OCI-LY7 (cell line): ENCODE data around the gene PPL. TPM values are rescaled to one million over a fixed set of nuclear protein-coding genes. Genes with fewer than 3 reads are reported as not detected.

Experiments used
- BruUV-seq: library from RNA; stranded (reverse); fragments of 400-500 nt; replicated peaks from 2 replicates; lab custom pipeline; 2021; lab: Mats Ljungman, UMichigan
- CTCF ChIA-PET: fragments of 300-600 bp; sonication (Branson Sonifier 250); formaldehyde crosslinking; loops from one replicate; lab custom pipeline; 2022; ENCODE audit warnings: antibody characterized with exemption; ENCODE audit not compliant: unreplicated experiment; lab: Charles Lee
- POLR2A ChIA-PET: fragments of 300-600 bp; sonication (Branson Sonifier 250); formaldehyde crosslinking; loops from one replicate; lab custom pipeline; 2022; ENCODE audit warnings: antibody characterized with exemption; lab: Charles Lee
- DNase-seq: peaks from one replicate; pipeline ENCODE4 v3.0.0-alpha.2; 2015; ENCODE audit warnings: low spot score
- H2AFZ ChIP-seq: fragments of 200-600 bp; sonication (generic), shearing (Covaris generic); 2 replicates; pipeline ENCODE4 v1.6.1; 2014; ENCODE audit warnings: mild to moderate bottlenecking, antibody characterized with exemption, low read length, moderate library complexity
- H3K27ac ChIP-seq: fragments of 200-600 bp; sonication (generic); 2 replicates; pipeline ENCODE4 v1.5.1; 2014; ENCODE audit warnings: mixed run types, low read depth, mild to moderate bottlenecking, moderate library complexity, low read length, inconsistent platforms; ENCODE audit not compliant: poor library complexity, severe bottlenecking
- H3K36me3 ChIP-seq: fragments of 200-600 bp; sonication (generic); 2 replicates; pipeline ENCODE4 v1.6.1; 2014; ENCODE audit warnings: mild to moderate bottlenecking, antibody characterized with exemption, low read length, moderate library complexity, mixed read lengths; ENCODE audit not compliant: insufficient read depth
- H3K4me1 ChIP-seq: fragments of 200-600 bp; sonication (generic); 2 replicates; pipeline ENCODE4 v1.5.1; 2014; ENCODE audit warnings: mild to moderate bottlenecking, low read length; ENCODE audit not compliant: insufficient read depth, poor library complexity, severe bottlenecking
- H3K4me2 ChIP-seq: fragments of 200-600 bp; sonication (generic); 2 replicates; pipeline ENCODE4 v1.6.1; 2014; ENCODE audit warnings: mild to moderate bottlenecking, low read length
- H3K4me3 ChIP-seq: fragments of 200-600 bp; sonication (generic); 2 replicates; pipeline ENCODE4 v1.5.1; 2014; ENCODE audit warnings: mild to moderate bottlenecking, low read depth, low read length; ENCODE audit not compliant: poor library complexity, severe bottlenecking
- H3K79me2 ChIP-seq: fragments of 200-600 bp; sonication (generic); 2 replicates; pipeline ENCODE4 v1.6.1; 2016; ENCODE audit warnings: low read depth, mild to moderate bottlenecking, low read length, moderate library complexity, mixed read lengths; ENCODE audit not compliant: insufficient read depth
- H3K9me2 ChIP-seq: fragments of 200-600 bp; sonication (generic); 2 replicates; pipeline ENCODE4 v1.6.1; 2016; ENCODE audit warnings: mild to moderate bottlenecking, low read length, mixed read lengths; ENCODE audit not compliant: insufficient read depth
- H3K9me3 ChIP-seq: fragments of 200-600 bp; sonication (generic); 2 replicates; pipeline ENCODE4 v1.6.1; 2014; ENCODE audit warnings: mild to moderate bottlenecking, mixed run types, low read length, mixed read lengths
- H4K20me1 ChIP-seq: fragments of 200-600 bp; sonication (generic); 2 replicates; pipeline ENCODE4 v1.6.1; 2014; ENCODE audit warnings: mild to moderate bottlenecking, antibody characterized with exemption, low read length, moderate library complexity, mixed read lengths; ENCODE audit not compliant: insufficient read depth
- EZH2phosphoT487 ChIP-seq: fragments of 200-600 bp; sonication (generic); IDR thresholded peaks from 2 replicates; pipeline ENCODE4 v1.6.1; 2018; ENCODE audit warnings: low read depth, borderline replicate concordance, mild to moderate bottlenecking, mixed run types, antibody characterized with exemption, low read length, moderate library complexity, mixed read lengths
- intact Hi-C: fragments of 100-400 bp; cut with micrococcal nuclease; formaldehyde crosslinking; loops from one replicate; pipeline ENCODE4 v1.10.0; 2022; ENCODE audit not compliant: unreplicated experiment
- total RNA-seq, 2 experiments: library from RNA; depleted of rRNA in 1 of 2; stranded (reverse); fragments of >200 nt in 1 of 2; shearing (Covaris generic) in 1 of 2; gene quantifications; 2 replicates each; pipeline ENCODE4 v1.2.3, GENCODE V29; 2014 to 2022
- TF ChIP-seq, protein P1 (sequence below): fragments of 200-600 bp; sonication (generic); conservative IDR thresholded peaks from 2 replicates; pipeline ENCODE4 v1.5.1; 2014; ENCODE audit warnings: mild to moderate bottlenecking, antibody characterized with exemption, low read length, moderate library complexity, mixed read lengths

Gene PPL
- total RNA-seq, 2 experiments from 2014 or later = not detected

GRCh38 chr16:4886151-4886550 is 50.8 kb downstream of the PPL start:
- no peak overlapping the region for H3K4me3 ChIP-seq
- no peak overlapping the region for H3K4me2 ChIP-seq
- H3K79me2 ChIP-seq = no peaks in the 10 kb centered on the region
- no peaks in the 10 kb centered on the region for H3K9me3 ChIP-seq
- TF ChIP-seq, protein P1, sequence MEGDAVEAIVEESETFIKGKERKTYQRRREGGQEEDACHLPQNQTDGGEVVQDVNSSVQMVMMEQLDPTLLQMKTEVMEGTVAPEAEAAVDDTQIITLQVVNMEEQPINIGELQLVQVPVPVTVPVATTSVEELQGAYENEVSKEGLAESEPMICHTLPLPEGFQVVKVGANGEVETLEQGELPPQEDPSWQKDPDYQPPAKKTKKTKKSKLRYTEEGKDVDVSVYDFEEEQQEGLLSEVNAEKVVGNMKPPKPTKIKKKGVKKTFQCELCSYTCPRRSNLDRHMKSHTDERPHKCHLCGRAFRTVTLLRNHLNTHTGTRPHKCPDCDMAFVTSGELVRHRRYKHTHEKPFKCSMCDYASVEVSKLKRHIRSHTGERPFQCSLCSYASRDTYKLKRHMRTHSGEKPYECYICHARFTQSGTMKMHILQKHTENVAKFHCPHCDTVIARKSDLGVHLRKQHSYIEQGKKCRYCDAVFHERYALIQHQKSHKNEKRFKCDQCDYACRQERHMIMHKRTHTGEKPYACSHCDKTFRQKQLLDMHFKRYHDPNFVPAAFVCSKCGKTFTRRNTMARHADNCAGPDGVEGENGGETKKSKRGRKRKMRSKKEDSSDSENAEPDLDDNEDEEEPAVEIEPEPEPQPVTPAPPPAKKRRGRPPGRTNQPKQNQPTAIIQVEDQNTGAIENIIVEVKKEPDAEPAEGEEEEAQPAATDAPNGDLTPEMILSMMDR = no peak
- TF ChIP-seq EZH2phosphoT487 = no peak
- POLR2A ChIA-PET = no interaction called here
- H2AFZ ChIP-seq = no peak overlapping the region
- no peak overlapping the region for H3K27ac ChIP-seq
- H4K20me1 ChIP-seq = no peaks in the 10 kb centered on the region
- intact Hi-C loops = no loop called here
- H3K4me1 ChIP-seq = no peaks in the 10 kb centered on the region
- no peak for DNase-seq
- BruUV-seq = no TSS peak
- no peaks in the 10 kb centered on the region for H3K9me2 ChIP-seq
- CTCF ChIA-PET = no interaction called here
- H3K36me3 ChIP-seq = peaks cover 40% of the 10 kb centered on the region

DNA sequence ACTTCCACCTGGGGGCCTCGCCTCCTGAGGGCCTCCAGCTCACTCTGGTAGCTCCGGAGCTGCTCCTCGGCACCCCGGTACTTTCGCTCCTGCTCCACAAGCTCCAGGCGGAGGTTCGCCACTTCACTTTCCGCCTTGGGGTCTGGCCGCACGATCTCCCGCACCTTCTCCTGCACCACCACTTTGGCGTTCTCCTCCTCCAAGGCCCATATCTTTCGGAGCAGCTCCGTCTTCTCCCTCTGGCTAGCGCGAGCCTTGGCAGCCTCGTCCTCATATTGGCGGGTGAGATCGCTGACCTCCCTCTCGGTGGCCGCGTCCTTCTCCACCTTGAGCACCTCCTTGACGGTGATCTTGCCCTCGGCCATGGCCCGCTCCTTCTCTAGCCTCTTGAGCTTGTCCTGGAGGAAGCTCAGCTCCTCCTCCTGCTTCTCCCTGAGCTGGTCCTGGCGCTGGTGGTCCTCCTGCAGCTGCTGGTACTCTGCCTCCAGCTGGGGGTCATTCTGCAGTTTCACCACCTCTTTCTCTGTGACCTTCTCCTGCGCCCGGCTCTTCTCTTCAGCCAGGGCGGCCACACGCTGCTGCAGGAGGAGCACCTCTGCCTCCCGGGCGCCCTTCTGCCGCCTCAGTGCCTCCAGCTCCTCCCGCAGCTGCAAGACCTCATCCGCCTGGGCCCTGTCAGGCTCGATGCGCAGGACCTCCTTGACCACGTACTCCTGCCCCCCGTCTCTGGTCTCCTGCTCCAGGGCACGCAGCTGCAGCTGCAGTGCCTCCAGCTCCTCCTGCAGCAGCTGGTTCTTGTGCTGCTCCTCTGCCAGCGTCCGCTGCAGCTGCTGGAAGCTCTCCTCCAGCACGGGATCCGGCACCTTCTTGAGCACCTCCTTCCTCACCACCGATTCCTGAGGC is 51.7 kb downstream of the PPL start:
- BruUV-seq = no TSS peak
- CTCF ChIA-PET = no interaction called here

More for the DNA sequence above, 51.7 kb downstream of the PPL start:
- TF ChIP-seq, protein P1 = no peak
- no peak for TF ChIP-seq EZH2phosphoT487
- H3K36me3 ChIP-seq = peaks cover 50% of the 10 kb centered on the region
- no peaks in the 10 kb centered on the region for H3K79me2 ChIP-seq
- H4K20me1 ChIP-seq = no peaks in the 10 kb centered on the region
- no peaks in the 10 kb centered on the region for H3K4me1 ChIP-seq
- no peak overlapping the region for H2AFZ ChIP-seq
- no peaks in the 10 kb centered on the region for H3K9me2 ChIP-seq
- intact Hi-C loops = no loop called here
- H3K27ac ChIP-seq = no peak overlapping the region
- no peak for DNase-seq
- H3K4me2 ChIP-seq = no peak overlapping the region
- POLR2A ChIA-PET = no interaction called here
- H3K9me3 ChIP-seq = no peaks in the 10 kb centered on the region
- H3K4me3 ChIP-seq = no peak overlapping the region
